GM19372 (cell line): ENCODE measurements around the gene CFAP54.
"Not testable (repeated sequence)": the region's sequence is repeated elsewhere in the genome, so short reads cannot be mapped to it uniquely, and the experiment has no call there.

Experiments
- ATAC-seq: cut with Tn5 transposase; IDR thresholded peaks from one replicate; pipeline ENCODE4 v1.9.1; 2021; ENCODE audit warnings: mild to moderate bottlenecking, low read depth, moderate library complexity; ENCODE audit not compliant: unreplicated experiment

The CFAP54 gene

GRCh38 chr12:96510306-96510764 is 21.0 kb downstream of the CFAP54 start:
- ATAC-seq, result no peak

DNA sequence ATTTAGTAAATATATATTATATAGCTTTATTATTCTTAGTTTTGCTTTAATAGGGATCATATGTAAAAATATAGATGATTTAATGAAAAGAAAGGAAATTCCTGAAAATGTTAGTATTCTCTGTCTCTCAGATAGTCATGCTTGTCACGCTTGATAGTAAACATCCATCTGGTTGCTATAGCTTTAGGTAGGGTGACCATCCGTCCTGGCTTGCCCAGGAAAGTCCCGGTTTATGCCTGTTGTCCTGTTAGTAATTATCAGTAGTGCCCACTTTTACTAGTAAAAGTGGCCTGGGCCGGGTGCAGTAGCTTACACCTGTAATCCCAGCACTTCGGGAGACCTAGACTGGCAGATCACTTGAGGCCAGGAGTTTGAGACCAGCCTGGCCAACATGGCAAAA is 23.8 kb downstream of the CFAP54 start:
- no peak for ATAC-seq

DNA sequence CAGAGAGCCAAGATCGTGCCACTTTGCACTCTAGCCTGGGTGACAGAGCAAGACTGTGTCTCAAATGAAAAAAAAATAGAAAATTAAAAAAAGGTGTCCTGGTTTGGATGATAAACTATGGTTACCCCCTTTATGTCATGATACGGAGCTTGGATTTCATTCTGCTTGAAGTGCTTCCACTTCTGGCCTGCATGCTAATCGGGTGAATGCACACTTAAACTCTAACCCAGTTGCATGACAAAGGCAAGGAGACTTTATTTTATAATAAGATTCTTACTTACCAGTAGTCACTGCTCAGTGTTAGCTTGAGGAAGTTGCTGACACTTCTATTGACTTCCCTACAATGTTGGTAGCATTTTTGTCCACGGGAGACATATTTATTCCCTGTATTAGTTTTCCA is 24.3 kb downstream of the CFAP54 start:
- ATAC-seq, result no peak

- ATAC-seq, result peak; percentile 56
Measured at GRCh38 chr12:96514328-96514727, 25.0 kb downstream of the CFAP54 start.

DNA sequence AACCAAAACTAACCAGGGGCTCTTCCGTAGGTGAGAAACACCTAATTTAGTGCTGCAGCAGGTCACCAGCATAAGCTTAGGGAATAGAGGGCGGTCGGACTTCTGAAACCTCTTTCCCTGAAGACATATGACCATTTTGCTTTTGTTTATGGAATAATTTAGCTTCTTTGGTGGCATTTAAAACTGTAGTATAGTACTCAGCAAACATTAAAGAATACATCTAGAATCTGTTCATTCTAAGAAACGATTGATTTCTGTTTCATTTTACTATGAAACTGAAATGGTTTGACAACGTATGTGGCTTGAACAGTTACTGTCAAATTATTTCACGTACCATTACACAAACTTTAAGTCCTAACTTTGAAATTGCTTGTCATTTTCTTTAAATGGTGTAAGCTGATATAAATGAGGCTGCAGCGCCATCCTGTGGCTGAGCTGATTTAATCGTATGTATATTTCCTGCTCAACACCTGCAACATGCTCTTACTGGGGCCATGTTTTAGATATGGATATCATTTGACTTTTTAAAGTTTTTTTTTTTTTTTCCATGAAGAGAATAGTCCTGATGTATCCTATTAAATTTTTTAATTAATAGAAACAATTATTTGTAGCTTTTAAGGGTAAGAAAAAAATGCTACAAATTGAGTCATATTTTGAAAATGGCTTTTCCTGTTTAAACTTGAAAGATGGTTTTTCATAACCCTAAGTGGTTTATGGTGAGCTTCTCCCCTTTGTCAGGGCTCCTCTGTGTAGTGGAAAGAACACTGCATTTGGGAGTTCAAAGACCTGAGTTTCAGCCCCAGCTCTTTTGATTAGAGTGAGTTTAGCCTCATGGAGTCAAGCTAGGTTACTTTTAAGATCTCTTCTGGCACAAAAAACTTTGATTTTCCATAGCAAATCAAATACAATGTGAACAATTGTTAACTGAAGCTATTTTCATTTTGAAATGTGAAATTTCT is 27.4 kb downstream of the CFAP54 start:
- ATAC-seq, result peak; percentile 56

DNA sequence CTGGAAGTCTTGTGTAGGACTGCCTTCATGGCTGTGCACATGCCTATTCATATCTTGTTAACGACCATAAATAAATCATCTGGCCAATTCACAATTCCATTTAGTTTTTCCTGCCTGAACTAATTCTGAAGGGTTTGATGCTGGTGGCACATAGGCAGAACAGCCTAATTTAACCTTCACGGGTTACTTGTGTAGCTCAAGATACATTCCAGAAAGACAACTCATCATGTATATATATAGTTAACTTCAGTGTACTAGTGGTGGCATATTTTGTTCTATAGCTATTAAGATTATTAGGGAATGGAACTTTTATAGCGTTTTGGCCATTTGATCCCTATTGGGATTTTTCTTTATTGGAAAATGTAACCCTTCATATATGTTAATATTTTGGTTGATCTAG is 31.4 kb downstream of the CFAP54 start:
- no peak for ATAC-seq

- ATAC-seq, result no peak
Measured at GRCh38 chr12:96521895-96522682, 32.7 kb downstream of the CFAP54 start.

- no peak for ATAC-seq
Measured at GRCh38 chr12:96522690-96523089, 33.3 kb downstream of the CFAP54 start.

DNA sequence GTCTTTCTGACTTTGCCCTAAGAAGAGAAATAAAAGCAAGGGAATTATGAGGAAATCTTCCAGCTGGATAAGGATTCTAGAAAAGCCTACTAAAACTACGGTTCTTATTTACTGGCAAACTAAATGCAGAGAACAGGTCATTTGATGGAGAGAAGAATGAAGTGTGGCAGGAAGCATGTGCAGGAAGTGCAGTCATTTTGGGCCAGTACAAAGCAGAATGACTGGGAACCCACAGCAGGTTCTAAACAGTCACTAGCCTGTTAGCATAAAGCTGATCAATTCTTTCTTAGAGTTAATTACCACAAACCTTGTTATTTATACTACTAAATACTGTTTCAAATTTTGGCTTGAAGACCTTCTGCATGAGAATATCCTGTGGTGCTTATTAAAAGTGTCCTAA is 36.7 kb downstream of the CFAP54 start:
- ATAC-seq, result no peak

- ATAC-seq, result no peak
Measured at GRCh38 chr12:96529912-96530311, 40.5 kb downstream of the CFAP54 start.

DNA sequence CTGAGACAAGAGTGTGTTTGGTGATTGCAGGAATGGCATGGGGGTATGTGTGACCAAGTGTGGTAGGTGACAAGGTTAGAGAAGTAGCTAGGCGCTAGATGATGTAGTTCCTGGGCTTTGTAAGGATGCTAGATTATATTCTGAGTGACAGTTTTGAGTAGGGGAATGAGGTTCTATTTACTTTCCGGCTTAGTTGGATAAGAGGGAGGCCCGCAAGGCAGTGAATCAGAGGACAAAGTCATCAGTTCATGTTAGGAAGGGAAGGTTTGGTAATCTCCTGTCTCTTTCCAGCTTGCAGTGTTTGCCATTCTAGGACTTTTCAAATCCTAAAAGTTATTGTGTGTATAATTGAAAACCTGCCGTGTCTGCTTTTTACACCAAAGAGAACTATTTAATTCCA is 45.0 kb downstream of the CFAP54 start:
- no peak for ATAC-seq

- ATAC-seq, result no peak
Measured at GRCh38 chr12:96548384-96548783, 59.0 kb downstream of the CFAP54 start.

- no peak for ATAC-seq
Measured at GRCh38 chr12:96549341-96549740, 60.0 kb downstream of the CFAP54 start.

- ATAC-seq, result peak; percentile 13
Measured at GRCh38 chr12:96570579-96570978, 81.2 kb downstream of the CFAP54 start.

DNA sequence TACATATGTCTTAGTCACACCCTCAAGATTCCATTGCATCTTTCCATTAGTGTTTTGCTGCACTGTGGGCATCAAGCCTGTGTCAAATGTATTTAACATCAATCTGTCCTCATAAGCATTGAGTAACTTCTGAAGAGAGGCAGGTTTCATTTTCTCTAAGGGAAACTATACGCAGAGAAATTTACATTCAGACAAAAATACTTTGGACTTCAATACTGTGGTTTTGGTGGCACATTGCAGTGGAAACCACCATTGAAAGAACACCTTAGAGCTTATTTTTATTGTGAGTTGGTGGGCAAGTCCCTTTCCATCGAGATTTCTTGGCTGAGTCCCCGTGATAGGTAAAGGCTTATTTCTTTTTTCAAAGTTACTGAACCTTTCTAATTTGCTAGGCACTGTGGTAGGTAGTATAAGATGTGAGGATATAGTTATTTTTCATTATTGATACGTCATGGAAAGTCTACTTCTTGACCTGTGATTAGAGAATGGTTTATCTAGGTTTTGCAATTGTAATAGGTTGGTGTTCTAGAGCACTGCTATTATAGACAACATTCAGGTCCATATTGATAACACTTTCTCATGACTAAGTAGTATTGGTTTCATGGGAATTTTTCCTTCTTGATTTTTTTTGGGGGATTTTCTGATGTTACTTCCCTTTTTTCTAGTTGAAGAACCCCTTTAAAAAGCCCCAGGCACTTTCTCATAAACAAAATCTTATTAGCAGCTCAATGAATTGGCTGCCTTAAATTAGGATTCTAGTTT is 81.9 kb downstream of the CFAP54 start:
- ATAC-seq, result peak; percentile 83

DNA sequence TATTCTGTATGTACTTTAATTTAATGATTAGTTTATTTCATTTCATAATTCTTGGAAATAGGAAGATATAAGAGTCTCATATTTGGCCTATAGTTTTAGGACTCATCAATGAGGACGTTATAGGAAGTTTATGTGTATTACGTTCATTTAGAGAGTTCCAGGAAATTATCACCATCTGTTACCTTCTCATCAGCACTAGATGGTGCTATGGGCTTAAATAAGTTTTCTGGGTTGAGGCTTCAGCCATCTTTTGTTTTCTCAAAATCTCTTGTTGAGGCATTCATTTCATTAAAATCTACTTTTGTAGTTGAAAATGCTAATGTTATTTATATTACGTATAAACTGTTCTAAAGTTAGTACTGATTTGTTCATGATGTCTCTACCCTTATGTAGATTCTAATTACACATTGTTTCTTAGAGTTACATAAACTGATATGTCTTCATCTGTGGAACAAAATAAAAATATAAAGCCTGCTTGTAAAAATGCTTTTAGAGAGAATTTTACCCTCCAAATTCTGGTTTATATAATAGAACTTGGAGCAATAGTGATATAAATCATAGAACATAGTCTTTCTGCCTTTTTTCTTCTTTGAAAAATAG is 89.2 kb downstream of the CFAP54 start:
- peak; percentile 98 for ATAC-seq

DNA sequence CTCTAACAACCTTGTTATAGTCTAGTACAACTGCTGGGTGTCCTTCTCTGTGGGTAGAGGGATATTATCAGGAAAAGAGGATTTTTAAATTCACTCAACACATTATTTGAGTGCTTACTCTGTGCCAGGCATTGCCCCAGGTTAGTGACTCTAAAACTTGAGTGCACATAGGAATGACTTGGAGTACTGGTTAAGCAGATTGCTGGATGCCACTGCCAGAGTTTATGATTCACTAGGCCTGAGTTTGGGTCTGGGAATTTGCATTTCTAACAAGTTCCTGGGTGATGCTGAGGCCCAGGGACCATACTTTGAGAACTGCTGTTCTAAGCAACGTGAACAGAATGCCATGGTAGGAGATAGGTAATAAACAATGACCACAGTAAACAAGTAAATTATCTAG is 96.6 kb downstream of the CFAP54 start:
- no peak for ATAC-seq

DNA sequence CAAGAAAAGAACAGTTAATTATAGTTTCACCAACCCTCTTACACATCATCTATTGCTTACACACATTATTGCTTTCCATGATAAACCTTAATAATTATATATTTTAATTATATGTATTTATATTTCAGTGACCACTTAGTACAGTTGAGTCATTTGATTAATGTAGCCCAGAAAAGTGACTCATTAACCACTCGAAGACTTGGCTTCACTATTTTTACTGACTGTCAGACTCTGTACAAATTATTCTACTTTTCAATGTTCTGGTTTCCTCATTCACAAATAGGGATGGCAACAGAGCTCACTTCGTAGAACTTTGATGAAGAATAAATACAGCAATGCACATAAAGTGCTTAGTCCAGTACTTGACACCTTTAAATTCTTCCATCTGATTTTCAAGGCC is 98.3 kb downstream of the CFAP54 start:
- ATAC-seq, result no peak

GRCh38 chr12:96590970-96591369 is 101.6 kb downstream of the CFAP54 start:
- no peak for ATAC-seq

- ATAC-seq, result not testable (repeated sequence)
Measured at GRCh38 chr12:96604374-96604773, 115.0 kb downstream of the CFAP54 start.
